AG09319 (cell line): Measurements from ENCODE around the gene SUMO2.
A peak's percentile ranks its signal among the peaks of the same experiment; 100 is the strongest.
"Not testable (repeated sequence)": the region's sequence is repeated elsewhere in the genome, so short reads cannot be mapped to it uniquely, and the experiment has no call there.

Experiments used
- DNase-seq: peaks from one replicate; pipeline ENCODE4 v3.0.0-alpha.2; 2010; ENCODE audit warnings: low read depth; ENCODE audit errors: extremely low read depth
- TF ChIP-seq, protein P1 (sequence below): IDR thresholded peaks from 2 replicates; pipeline ENCODE4 v1.5.1; 2011; ENCODE audit warnings: low read depth, mild to moderate bottlenecking, inconsistent platforms, low read length, moderate library complexity

SUMO2 gene

DNA sequence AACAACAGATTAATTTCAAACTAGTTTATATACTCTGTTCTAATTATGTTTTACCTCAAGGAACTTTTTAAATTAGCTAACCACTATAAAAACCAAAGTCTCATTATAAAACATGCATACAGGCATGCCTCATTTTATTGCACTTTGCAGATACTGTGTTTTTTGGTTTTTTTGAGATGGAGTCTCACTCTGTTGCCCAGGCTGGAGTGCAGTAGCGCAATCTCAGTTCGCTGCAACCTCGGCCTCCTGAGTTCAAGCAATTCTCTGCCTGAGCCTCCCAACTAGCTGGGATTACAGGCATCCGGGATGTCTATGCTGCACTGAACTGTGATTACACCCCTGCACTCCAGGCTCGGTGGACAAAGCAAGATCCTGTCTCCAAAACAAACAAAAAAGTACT is 19.7 kb downstream of the SUMO2 start:
- no peak for DNase-seq
- TF ChIP-seq, protein P1, sequence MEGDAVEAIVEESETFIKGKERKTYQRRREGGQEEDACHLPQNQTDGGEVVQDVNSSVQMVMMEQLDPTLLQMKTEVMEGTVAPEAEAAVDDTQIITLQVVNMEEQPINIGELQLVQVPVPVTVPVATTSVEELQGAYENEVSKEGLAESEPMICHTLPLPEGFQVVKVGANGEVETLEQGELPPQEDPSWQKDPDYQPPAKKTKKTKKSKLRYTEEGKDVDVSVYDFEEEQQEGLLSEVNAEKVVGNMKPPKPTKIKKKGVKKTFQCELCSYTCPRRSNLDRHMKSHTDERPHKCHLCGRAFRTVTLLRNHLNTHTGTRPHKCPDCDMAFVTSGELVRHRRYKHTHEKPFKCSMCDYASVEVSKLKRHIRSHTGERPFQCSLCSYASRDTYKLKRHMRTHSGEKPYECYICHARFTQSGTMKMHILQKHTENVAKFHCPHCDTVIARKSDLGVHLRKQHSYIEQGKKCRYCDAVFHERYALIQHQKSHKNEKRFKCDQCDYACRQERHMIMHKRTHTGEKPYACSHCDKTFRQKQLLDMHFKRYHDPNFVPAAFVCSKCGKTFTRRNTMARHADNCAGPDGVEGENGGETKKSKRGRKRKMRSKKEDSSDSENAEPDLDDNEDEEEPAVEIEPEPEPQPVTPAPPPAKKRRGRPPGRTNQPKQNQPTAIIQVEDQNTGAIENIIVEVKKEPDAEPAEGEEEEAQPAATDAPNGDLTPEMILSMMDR = no peak

DNA sequence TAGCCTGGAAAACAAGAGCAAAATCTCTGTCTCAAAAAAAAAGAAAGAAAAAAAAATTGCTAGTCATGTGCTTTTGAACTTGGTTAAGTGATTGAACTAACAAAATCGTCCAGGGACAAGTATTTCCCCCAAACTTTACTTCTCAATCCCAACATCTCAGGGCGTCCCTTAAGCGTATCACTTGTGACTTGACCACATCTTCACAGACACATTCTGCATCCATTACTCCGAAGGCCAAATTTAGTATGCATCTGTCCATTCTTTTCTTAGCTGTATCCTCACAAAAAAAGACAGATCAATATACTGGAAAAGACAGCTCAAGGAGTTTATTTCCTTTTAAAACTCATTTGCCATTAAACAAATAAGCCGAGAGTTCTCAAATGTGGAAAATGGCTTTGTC is 22.5 kb downstream of the SUMO2 start:
- TF ChIP-seq, protein P1 = no peak
- DNase-seq = no peak

DNA sequence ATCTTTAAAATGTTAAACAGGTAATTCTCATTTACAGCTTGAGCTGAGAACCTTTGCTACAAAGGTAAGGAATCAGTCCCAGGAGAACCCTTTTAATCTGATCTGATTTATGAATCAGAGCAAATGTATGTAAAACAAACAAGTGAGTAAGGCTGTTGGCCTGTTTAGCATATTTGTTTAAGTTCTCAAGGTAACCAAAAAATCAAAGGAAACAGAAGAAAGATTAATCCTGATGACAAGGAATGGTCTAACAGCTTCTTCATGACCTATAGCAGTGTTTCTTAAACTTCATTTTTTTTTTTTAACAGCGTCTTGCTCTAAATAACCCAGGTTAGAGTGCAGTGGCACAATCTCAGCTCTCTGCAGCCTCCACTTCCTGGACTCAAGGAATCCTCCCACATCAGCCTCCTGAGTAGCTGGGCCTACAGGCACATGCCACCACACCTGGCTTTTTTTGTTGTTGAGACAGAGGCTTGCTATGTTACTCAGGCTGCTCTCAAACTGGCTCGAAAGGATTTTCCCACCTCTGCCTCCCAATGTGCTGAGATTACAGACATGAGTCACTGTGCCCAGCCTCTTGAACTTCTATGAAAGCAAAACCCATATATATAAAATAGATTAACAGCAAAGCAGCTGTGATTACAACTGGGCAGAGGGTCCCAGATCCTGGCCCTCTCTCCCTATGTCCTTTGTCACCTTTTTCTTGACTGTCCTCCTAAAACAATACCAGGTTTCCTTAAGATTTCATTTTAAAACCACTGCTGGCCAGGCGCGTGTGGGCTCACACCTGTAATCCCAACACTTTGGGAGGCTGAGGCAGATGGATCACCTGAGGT is 23.3 kb downstream of the SUMO2 start:
- TF ChIP-seq, protein P1 = no peak
- no peak for DNase-seq

DNA sequence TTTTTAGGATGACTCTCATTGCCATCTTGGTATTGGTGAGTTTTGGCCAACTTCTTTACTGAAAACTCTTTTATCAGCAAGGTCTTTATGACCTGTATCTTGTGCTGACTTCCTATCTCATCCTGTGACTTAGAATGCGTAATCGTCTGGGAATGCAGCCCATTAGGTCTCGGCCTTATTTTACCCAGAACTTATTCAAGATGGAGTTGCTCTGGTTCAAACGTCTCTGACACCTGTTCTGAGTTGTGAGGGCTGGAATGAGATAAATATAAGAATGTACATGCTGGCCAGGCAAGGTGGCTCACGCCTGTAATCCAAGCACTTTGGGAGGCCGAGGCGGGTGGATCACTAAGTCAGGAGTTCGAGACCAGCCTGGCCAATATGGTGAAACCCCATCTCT is 24.3 kb downstream of the SUMO2 start:
- not testable (repeated sequence) for DNase-seq

DNA sequence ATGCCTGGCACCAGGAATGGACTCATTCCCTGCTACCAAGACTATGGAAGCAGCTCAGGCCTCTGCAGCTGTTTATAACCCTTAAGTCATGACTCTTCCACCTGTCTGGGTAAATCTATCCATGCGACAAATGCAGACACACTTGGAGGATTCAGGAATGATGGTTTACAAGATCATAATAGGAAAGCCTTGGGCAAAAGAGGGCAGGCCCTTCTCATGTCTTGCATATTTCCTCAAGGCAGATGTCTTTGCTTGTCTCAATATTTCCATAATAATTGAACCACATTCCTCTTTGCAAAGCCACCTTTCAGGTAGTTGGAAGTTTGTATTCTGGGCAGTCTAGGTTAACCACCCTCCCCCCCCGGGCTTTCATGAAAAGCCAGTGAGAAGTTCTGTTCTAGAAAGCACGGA is 27.6 kb downstream of the SUMO2 start:
- DNase-seq = no peak
- TF ChIP-seq, protein P1 = no peak

DNA sequence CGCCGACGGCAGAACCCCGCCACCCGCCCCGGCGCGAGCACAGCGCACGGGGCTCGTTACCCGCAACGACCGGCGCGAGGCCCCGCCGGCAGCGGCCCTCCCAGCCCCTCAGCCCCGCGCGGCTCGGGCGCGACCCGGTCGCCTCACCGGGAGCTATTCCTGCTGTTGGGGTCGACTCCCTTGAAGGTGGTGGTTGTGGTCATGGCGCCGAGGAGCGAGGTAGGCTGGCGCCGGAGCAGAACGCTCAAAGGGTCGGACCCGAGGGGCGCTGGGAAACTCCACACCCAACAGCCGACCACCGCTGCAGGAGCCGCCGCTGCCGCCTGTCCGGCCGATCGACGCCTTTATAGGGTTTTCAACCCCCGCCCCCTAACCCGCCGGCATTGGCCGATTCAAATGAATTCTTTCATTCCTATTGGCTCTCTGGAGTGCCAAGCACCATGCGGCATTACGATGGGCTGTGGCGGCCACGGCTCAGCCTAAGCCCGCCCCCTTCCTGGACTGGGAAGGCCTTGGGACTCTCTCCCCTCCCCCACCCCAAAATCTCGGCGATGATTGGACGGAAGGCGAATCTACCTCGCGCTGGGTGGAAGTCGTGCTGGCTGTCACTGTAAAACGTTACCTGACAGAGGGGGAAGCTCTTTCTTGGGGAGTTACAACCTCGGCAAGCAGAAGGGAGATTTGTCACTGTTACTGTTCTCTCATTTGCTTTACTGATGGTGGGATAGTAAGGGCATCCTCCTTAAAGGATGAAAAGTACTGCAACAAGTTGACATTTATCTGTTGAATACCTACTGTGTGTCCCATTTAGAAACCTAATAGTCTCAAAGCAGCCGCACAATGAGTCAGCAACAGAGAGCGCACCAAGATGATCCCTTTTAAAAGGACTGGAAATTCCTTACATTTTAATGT is 28.3 kb downstream of the SUMO2 start, which contains the start of gene JPT1:
JPT1 (minus strand) TSS at position 318 of the 912 bp plus-strand sequence; CDS start at position 203, 115 bp downstream.
- DNase-seq = peak; percentile 97
- TF ChIP-seq, protein P1 = no peak

DNA sequence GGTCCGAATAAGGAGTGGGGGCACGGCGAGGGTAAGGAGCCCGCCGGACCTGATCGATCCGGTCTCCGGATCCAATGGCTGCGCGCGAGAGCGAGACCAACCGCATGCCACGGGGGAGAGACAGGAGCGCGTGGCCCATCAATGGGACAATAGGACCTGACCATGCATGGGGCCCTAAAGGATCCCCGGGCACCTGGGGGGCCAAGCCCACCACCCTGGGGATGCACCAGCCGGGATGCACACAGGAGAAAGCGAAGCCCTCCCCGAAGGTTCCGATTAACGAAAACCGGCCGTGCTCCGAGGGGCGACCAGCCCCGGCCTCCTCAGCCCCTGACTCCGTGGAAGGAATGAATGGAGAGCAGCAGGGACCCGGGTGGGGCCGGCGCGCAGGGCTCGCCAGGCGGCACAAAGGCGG is 29.0 kb downstream of the SUMO2 start:
- DNase-seq = no peak
- TF ChIP-seq, protein P1 = no peak
